G401 (cell line): ENCODE data around the gene SIX1. TPM values are rescaled to one million over a fixed set of nuclear protein-coding genes. Genes with fewer than 3 reads are reported as not detected.

Source experiments
- DNase-seq: peaks from one replicate; pipeline ENCODE4 v3.0.0-alpha.2; 2015; ENCODE audit warnings: low spot score
- in situ Hi-C: cut with HindIII; loops from 2 replicates; pipeline ENCODE4 v1.10.0; 2016; ENCODE audit warnings: low sequenced_read_pairs, mixed read lengths
- total RNA-seq: library from RNA; depleted of rRNA; stranded (reverse); fragments of >200 nt; shearing (Covaris generic); gene quantifications from 2 replicates; pipeline ENCODE4 v1.2.3, GENCODE V29; 2014; rRNA removed

SIX1 gene
- total RNA-seq, 1 experiment from 2014 or later: 0.58 TPM

DNA sequence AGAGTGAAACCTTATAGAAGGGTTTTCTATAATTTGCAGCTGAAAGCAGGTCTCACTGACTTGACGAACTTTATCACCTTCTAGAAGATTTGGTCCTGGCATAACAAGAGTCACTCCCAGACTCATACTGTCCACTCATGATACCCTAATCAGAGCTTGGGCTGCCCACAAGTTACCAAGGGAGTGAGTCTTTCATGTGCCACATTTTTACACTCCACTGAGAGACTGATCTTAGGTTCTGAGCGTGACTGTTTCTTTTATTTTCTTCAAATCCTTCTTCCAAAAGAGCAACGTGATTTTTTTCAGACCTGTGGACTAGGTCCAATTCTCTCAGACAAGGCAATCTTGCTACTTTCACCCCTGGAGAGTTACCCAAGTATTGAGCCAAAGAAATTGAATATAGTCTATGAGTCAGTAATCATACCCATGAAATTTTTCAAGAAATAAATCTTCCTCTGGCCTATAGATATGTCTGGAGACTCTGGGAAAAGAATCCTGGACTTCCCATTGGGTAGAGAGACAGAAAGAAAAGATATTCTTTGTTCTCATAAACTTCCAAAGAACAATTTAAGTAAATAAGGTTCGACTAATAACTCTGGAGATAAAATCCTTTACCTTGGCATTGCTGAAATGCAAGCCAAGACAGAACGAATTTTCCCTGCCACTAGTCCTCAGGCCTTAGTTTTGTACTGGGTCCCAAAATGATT, 26.9 kb downstream of the SIX1 start:
- no peak for DNase-seq
- in situ Hi-C loops: no loop called here

DNA sequence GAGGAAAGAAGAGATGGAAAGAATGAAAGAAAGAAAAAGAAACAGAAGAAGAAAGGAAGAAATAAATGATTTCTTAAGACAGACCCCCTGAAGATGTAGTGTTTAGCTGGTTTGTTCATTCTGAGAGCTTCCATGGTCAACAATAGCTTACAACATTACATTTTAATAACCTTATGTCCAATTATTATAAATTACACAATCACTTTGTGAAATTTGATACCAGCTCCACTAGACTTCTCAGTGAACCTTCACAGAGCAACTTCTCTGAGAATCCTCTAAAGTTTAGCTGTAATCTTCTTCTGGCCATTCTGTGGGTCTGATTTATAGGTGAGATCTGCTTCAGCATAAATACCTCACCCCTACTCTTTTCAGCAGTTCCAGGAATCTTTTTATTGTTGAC, 27.9 kb downstream of the SIX1 start:
- in situ Hi-C loops: no loop called here
- no peak for DNase-seq

DNA sequence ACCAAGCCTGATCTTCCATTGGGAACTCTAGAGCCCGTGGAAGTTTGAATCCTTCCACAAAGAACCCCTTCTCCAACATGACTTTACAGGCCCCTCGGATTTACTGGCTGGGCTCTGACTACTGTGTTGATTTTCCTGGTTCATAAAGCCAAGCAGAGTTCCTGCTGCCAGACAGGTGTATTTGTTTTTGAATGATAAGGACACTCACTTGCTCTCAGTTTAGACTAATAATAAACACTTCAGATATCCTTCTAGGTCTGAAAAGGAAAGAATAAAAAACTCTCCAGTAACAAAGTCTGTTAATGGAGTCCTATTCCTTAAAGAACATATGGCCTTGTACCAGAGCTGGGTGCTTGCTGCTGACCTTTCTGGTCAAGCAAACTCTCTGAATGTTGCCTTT, 31.0 kb downstream of the SIX1 start:
- DNase-seq: no peak
- in situ Hi-C loops: no loop called here

DNA sequence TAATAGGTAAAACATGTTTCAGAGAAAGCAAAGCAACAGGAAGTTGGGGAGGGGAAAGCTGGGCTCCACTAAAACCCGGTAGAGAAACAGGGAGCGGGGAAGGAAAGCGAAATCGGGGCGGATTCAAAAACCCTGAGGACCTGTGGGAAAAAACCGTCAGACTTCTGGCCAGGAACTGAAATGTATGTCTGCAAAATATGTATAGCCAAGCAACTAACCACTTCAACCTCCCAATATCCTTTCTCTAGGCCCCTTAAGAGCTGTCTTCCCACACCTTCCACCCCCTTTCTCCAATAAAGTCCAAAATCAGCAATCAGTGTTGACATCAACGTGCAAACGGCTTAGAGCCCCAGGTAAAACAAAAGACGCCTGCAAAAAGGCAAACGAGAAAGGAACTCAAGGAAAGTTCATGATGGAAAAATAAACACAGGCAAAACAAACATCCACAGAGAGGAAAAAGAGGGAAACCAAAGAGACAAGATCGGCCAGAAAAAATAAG, 32.8 kb downstream of the SIX1 start:
- DNase-seq: no peak
- in situ Hi-C loops: no loop called here

DNA sequence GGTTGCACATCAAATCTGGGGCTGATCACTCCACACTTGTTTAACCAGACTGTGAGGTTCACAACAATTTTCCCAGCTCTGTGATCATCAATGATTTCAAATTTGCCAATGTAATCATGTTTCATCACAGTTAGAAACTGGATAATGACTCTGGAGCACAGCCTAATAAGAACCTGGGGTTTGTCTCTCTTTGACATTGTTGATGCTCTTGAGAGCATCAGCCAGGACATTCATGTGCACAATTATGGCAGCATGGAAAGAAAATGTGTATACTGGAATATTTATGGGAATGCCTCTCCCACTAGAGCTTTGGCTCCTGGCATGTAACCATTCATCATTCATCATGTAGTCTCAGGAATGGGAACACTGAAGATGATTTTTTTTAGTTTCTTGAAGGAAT, 47.0 kb downstream of the SIX1 start:
- in situ Hi-C loops: no loop called here
- DNase-seq: no peak

DNA sequence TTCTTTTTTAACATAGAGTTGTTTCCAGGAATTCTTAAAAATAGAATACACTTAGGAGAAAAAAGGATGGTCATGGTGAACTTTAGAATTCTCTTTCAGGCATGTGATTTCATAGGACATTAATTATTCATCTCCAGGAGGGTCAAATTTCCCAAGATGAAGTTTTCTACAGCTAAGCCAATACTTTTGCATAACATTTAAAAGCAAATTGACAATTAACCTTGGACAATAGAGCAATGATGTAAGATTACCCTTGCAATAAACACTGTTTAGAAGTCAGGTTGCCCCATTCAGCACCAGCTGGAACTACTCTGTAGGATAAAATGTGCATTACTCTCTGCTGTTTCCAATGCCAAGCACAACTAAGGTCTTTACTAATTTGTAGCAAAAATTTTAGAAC, 49.5 kb downstream of the SIX1 start:
- no peak for DNase-seq

DNA sequence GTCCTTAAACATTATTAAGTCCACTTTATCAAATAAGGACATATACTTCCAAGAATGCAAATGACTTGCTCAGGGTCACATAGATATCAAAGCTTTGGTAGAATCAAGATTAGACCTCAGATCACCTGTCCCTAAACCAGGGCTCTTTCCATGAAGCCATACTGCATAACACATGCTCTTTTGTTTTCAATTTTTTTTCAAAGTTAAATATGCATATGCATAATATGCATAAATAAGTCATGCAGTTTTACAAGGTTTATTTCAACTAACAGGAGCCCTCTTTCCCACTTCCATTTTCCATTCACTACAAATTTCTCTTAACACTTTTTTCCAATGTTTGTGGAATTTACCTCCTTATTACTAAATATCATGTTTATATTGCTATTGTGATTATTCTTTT, 53.1 kb downstream of the SIX1 start:
- no peak for DNase-seq
- in situ Hi-C loops: no loop called here

More for the DNA sequence above, 49.5 kb downstream of the SIX1 start:
- in situ Hi-C loops: no loop called here

DNA sequence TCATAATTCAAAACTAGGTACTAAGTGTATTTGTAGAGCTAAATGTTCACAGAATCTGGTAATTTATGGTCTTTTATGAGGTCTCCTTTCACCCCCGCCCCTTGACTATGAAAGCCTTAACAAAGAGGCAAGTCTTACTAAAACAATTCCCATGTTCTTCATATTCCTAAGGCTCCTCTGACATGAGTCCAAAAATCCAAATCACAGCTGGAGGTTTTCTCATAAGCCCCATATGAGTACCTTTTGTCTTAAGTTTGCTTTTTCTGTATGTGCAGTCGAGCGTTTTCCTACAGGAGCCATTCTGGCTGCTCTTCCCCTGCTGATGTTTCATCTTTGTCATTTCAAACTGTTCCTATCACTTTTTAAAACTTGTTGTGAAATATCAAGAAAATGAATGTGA, 55.2 kb downstream of the SIX1 start:
- in situ Hi-C loops: no loop called here
- no peak for DNase-seq

Other genes starting within 250 kb of the SIX1 start
- 0.06 TPM in 1 of 2 replicates, not detected in the other for gene C14orf39, start 163.4 kb downstream of the SIX1 start, total RNA-seq
- not detected in 2 replicates for gene SIX6, start 140.3 kb downstream of the SIX1 start, total RNA-seq
- 20.5 and 22.1 TPM in 2 replicates for gene SIX4, start 74.9 kb upstream of the SIX1 start, total RNA-seq
- gene MNAT1, start 85.3 kb upstream of the SIX1 start, total RNA-seq: 115 and 185 TPM in 2 replicates